ENCODE results near the gene MPZL2. TPM values are rescaled to one million over a fixed set of nuclear protein-coding genes. Genes with fewer than 3 reads are reported as not detected.
A peak's percentile ranks its signal among the peaks of the same experiment; 100 is the strongest.

The MPZL2 gene
- total RNA-seq, 2 donors from 2014 or later = 13.8 to 16.8 TPM

DNA sequence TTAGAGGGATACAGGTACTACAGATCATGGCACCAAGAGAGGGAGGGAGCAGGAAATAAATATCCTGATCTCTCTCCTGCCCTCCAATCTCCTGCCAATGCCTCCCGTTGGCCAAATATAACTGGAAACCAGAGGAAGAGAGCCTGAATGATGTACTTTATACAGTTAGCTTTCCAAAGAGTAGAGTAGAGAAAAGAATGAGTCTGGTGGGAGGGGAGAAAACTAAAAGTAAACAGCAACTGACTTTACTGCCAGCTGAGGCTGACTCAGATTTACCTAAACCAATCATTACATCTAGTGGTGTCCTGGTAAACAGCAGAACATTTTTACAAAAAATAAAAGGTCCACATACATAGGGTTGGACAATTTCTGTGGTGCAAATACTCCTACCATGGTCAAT is 17.1 kb downstream of the MPZL2 start:
- Histone ChIP-seq H3K36me3 (no peaks in the 10 kb centered on the region), H3K27ac (no peak overlapping the region), H3K4me1 (peaks cover 0 to under 1% of the 10 kb centered on the region in 2 donors), H3K4me3 (no peak overlapping the region), H3K9me3 (no peaks in the 10 kb centered on the region), H3K27me3 (no peaks in the 10 kb centered on the region)
- TF ChIP-seq, protein P1, sequence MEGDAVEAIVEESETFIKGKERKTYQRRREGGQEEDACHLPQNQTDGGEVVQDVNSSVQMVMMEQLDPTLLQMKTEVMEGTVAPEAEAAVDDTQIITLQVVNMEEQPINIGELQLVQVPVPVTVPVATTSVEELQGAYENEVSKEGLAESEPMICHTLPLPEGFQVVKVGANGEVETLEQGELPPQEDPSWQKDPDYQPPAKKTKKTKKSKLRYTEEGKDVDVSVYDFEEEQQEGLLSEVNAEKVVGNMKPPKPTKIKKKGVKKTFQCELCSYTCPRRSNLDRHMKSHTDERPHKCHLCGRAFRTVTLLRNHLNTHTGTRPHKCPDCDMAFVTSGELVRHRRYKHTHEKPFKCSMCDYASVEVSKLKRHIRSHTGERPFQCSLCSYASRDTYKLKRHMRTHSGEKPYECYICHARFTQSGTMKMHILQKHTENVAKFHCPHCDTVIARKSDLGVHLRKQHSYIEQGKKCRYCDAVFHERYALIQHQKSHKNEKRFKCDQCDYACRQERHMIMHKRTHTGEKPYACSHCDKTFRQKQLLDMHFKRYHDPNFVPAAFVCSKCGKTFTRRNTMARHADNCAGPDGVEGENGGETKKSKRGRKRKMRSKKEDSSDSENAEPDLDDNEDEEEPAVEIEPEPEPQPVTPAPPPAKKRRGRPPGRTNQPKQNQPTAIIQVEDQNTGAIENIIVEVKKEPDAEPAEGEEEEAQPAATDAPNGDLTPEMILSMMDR (IDR thresholded peaks at IDR 0.05) = no peak
- DNase-seq (ENCODE audit: low spot score) = no peak

DNA sequence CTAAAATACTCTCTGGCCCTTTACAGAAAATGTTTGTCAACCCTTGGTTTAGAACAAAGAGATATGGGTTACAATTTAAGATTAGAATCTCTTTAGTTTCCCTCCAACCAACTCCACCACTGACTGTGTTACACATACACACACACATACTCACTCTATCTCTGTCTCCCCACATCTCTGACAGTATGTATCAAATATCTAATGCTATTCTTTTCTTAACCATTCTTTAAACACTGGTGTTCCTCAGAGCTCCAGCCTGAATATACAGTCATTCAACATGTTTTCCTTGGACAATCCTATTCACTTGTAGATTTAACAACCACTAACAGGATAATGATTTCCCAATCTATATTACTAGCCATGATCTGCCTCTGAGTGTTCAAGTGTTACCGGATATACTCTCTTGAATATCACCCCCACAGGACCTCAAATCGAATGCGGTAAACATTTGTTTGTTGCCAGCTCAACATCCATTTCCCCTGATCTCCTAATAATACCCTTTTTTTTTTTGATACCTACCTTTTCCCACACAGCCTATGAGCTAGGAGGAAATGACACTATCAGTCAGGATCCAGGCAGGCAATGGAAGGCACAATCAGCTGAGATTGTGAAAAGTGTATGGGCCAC is 18.0 kb downstream of the MPZL2 start:
- H3K27ac ChIP-seq = no peak overlapping the region
- DNase-seq (ENCODE audit: low spot score) = no peak
- no peaks in the 10 kb centered on the region for H3K27me3 ChIP-seq
- no peaks in the 10 kb centered on the region for H3K9me3 ChIP-seq
- no peak overlapping the region for H3K4me3 ChIP-seq
- TF ChIP-seq, protein P1 (IDR thresholded peaks at IDR 0.05) = no peak
- H3K4me1 ChIP-seq = peaks cover 0 to 7% of the 10 kb centered on the region in 2 donors
- H3K36me3 ChIP-seq = no peaks in the 10 kb centered on the region

DNA sequence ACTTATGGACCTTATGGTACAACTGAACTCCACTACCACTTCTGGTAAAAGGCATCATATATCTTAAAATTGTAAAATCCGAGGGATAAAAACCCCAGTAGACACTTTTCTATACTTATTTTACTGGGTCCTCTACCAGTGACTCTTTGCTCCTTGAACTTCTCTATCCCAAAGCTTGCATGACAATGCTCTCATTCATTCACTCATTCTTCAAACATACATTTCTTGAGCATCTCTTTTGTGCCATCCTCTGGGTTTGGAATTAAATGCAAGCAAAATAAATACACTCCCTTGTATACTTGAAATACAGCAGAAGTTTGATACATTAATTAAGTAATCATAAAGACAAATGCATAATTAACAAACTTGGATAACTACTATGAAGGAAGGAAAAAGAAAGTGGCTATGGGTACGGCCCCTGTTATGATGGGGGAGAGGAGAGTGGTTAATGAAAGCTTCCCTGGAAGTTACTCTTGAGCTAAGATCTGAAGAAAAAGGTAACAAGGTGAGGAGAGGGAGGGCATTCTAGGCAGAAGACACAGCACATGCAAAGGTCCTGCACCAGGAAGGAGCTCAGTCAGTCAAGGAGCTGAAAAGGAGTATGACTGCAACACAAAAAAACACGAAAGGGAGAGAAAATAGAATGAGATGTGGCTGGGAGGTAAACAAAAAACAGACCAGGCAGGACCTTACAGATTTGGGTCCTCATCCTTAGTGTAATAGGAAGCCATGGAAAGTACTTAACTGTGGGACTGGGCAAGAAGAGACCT is 19.9 kb downstream of the MPZL2 start:
- Histone ChIP-seq H3K27me3 (no peaks in the 10 kb centered on the region), H3K9me3 (no peaks in the 10 kb centered on the region), H3K36me3 (no peaks in the 10 kb centered on the region), H3K4me1 (peaks cover 0 to 23% of the 10 kb centered on the region in 2 donors), H3K27ac (no peak overlapping the region), H3K4me3 (no peak overlapping the region)
- DNase-seq (ENCODE audit: low spot score) = no peak
- TF ChIP-seq, protein P1 (IDR thresholded peaks at IDR 0.05) = no peak

DNA sequence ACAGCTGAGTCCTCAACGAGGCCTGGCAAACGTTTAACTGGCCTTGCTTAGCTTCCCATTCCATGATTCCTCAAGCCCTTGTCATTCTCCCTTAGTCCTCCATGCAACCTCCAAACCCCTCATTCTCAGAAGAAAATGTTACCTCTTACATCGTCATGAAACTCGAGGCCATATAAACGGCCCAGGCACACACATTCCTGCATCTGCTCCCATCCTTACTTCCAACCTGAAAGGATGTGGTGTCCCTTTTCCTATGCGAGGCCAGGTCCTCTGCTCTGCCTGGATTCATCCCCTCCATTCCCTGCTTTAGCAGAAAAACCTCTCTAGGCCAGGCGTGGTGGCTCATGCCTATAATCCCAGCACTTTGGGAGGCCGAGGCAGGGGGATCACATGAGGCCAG is 20.9 kb downstream of the MPZL2 start:
- no peaks in the 10 kb centered on the region for H3K36me3 ChIP-seq
- DNase-seq (ENCODE audit: low spot score) = no peak
- TF ChIP-seq, protein P1 (IDR thresholded peaks at IDR 0.05) = no peak
- H3K27me3 ChIP-seq = no peaks in the 10 kb centered on the region
- H3K4me3 ChIP-seq = no peak overlapping the region
- no peaks in the 10 kb centered on the region for H3K9me3 ChIP-seq
- H3K27ac ChIP-seq = no peak overlapping the region
- H3K4me1 ChIP-seq = peaks cover 0 to 23% of the 10 kb centered on the region in 2 donors

DNA sequence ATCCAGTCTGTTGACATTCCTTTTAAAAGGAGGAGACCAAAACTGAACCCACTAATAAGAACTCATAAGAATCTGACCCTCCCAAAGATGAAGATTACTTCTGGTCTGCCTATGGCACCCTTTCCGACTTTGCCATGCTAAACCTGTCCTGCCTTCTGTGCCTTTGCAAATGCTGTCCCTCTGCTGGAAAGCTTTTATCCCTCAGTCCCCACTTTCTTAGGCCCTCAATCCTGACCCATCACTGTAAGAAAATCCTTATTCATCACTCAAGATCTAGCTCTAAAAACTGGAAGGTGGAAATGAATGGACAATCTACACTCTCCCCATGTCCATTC is 22.4 kb downstream of the MPZL2 start:
- Histone ChIP-seq H3K36me3 (no peaks in the 10 kb centered on the region), H3K4me1 (peaks cover 0 to 23% of the 10 kb centered on the region in 2 donors), H3K27me3 (no peaks in the 10 kb centered on the region), H3K9me3 (no peaks in the 10 kb centered on the region), H3K27ac (peak overlapping the region; percentile 67 to 72), H3K4me3 (no peak overlapping the region)
- TF ChIP-seq, protein P1 (IDR thresholded peaks at IDR 0.05) = no peak
- DNase-seq (ENCODE audit: low spot score) = no peak

Data from right atrium auricular region (tissue), 2 donors.